HG03108 (cell line): ENCODE measurements around the gene HTR3D.
"Not testable (repeated sequence)": the region's sequence is repeated elsewhere in the genome, so short reads cannot be mapped to it uniquely, and the experiment has no call there.

Source experiments
- ATAC-seq: cut with Tn5 transposase; IDR thresholded peaks from one replicate; pipeline ENCODE4 v1.9.1; 2021; ENCODE audit warnings: moderate library complexity; ENCODE audit not compliant: unreplicated experiment

Gene HTR3D

DNA sequence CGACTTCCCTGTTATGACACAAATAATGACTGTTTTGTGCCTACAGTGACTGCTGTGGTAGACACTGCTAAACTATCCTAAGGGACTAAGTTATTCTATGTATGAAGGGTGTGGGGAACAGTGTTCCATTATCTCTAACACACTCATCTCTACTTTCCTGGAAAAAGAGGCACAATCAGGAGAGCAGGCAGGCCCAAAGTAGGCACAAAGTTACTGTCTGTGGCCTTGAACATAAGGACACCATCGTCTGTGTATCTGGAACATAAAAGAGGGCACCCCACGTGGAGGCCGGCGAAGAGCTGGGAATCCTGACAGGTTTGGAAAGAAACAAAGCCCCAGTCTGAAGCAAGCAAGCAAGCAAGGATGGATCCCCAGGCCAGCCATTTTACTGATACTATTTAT lies 15.4 kb upstream of the HTR3D start:
- ATAC-seq = no peak

DNA sequence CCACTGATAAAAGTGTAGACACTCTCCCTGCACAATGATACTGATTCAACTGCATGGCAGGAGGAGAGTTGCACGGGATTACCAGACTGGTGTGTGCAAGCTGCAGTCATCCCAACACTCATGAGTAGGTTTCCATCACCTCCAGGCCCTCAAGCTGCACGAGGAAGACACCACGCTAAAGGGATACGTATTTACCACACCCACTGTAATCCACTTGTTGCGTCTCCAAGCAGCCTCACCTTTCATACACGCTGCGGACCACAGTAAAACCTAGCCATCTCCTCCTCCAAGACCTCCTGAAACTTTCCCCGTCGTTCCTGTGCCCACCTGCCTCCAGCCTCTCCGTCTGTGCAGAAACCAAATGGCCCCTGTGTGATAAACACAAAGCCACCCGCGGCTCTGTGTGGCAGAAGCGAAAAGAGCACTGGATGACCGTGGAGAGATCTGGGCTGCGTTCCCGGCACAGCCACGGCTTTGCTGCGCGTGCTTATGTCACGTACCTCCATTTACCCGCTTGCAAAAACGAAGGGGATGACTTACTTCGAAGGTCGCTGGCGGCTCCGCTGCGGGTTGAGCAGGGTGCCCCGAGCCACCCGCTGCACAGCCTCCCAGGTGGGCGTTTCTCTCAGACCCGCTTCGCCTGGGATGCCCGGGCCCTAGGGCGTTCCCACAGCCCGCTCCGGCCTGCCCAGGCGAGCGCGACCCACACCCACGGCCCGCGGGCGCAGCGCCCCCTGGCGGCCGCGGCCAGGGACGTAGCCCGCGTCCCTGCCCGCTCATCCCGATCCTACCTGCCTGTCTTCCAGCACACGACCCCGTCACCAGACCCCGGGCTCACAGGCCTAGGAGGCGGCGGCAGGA lies 14.5 kb upstream of the HTR3D start:
- ATAC-seq = peak; percentile 48

GRCh38 chr3:184017672-184018423 lies 13.7 kb upstream of the HTR3D start, which contains the start of gene ABCC5:
ABCC5 (minus strand) TSS chr3:184017884; CDS start chr3:184014392, 3,492 bp downstream.
- peak; percentile 99 for ATAC-seq

DNA sequence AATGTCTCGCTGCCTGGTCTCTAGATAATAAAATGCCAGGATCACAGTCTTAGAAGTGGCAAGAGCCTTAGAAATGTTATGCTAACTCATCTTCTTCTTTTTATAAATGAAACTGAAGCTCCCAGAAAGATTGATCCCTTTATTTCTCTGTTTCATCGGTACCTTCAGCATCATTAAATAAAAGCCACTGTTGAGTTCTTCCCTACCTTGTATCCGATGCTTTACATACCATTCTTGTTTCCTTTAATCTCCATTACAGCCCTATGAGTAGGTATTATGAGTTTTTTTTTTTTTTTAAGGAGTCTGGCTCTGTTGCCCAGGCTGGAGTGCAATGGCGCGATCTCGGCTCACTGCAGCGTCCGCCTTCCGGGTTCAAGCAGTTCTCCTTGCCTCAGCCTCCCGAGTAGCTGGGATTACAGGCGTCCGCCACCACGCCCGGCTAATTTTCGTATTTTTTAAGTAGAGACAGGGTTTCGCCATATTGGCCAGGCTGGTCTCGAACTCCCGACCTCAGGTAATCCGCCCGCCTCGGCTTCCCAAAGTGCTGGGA lies 13.0 kb upstream of the HTR3D start:
- no peak for ATAC-seq

- ATAC-seq = no peak
Observed at GRCh38 chr3:184022323-184022722, 9.2 kb upstream of the HTR3D start.

GRCh38 chr3:184025256-184025655 lies 6.3 kb upstream of the HTR3D start:
- ATAC-seq = not testable (repeated sequence)

DNA sequence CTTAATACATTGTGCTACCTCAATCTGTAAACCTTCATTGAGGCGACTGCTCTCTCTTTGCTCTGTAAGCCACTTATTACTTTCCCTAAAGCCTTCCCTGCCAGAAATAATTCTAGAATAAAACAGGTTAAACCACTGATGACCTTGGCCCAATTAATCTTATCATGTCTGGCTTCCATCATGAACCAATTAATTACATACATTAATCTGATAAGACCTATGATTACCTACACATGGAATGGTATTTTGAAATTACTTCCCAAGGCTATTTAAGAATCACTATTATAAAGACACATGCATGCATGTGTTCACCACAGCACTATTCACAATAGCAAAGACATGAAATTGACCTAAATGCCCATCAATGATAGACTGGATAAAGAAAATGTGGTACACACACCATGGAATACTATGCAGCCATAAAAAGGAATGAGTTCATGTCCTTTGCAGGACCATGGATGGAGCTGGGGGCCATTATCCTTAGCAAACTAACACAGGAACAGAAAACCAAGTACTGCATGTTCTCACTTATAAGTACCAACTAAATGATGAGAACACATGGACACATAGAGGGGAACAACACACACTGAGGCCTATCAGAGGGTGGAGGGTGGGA lies 3.2 kb upstream of the HTR3D start:
- ATAC-seq = not testable (repeated sequence)

GRCh38 chr3:184029443-184029842 lies 2.1 kb upstream of the HTR3D start:
- no peak for ATAC-seq

GRCh38 chr3:184030536-184030935 lies 1.0 kb upstream of the HTR3D start:
- no peak for ATAC-seq

DNA sequence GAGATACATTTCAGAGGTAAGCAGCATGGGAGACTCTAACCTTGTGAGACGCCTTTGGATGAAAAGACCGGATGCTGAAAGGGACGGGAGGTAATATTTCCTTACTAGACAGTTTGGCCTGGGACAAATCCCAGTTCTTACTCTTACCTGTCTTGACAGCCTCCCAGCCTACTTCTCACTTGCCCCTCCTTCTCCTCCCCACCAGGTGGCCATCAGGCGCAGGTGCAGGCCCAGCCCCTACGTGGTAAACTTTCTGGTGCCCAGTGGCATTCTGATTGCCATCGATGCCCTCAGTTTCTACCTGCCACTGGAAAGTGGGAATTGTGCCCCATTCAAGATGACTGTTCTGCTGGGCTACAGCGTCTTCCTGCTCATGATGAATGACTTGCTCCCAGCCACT lies 6.3 kb downstream of the HTR3D start:
- no peak for ATAC-seq

- ATAC-seq = not testable (repeated sequence)
Observed at GRCh38 chr3:184038307-184038706, 6.8 kb downstream of the HTR3D start.

- no peak for ATAC-seq
Observed at GRCh38 chr3:184039414-184039813, 7.9 kb downstream of the HTR3D start.

GRCh38 chr3:184040010-184040409 lies 8.5 kb downstream of the HTR3D start:
- no peak for ATAC-seq

GRCh38 chr3:184042617-184043016 lies 11.1 kb downstream of the HTR3D start:
- ATAC-seq = no peak

GRCh38 chr3:184045995-184046394 lies 14.5 kb downstream of the HTR3D start:
- no peak for ATAC-seq

DNA sequence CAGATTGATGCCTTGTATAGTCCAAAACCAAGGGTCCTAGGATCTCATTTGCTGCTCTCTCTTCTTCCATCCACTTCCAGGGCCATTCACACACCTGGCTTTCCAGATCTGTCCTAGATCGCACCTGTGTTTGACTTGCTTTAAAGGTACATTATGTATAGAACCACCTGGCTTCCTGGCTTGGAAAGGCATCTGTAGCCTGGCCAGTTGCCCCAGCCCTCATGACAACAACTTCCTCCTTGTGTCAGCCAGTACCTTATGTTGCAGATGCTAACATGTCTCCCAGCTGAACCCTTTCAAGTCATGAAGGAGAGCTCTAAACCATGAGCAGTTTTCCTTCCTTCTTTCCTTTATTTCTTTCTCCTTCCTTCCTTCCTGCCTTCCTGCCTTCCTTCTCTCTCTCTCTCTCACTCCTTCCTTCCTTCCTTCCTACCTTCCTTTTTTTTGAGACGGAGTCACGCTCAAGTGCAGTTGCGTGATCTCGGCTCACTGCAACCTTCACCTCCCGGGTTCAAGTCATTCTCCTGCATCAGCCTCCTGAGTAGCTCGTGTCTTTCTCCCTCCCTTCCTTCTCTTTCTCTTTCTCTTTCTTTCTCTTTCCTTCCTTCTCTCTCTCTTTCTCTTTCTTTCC lies 18.8 kb downstream of the HTR3D start:
- no peak for ATAC-seq

DNA sequence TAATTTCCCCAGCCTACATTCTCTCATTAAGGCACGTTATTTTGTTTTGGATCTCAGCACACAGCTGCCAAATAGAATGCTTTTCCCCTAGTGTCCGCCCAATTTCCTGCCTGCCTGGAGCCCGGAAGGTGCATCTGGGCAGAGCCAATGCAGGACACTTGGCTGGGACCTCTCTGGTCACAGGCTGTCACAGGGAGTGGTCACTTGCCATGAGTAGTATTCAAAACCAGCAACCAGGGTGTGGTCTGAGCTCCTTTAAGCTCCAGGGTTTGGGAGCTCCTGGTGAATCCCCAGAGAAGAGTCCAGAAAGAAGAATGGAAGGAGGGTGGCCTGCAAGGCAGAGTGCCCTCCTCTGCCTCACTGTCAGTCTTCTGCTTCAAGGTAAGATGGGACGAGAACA lies 21.2 kb downstream of the HTR3D start, which contains the start of gene HTR3C:
TSS of gene HTR3C (plus strand) at position 281 of the 400 bp plus-strand sequence. CDS start at position 315, 34 bp downstream.
- ATAC-seq = no peak

DNA sequence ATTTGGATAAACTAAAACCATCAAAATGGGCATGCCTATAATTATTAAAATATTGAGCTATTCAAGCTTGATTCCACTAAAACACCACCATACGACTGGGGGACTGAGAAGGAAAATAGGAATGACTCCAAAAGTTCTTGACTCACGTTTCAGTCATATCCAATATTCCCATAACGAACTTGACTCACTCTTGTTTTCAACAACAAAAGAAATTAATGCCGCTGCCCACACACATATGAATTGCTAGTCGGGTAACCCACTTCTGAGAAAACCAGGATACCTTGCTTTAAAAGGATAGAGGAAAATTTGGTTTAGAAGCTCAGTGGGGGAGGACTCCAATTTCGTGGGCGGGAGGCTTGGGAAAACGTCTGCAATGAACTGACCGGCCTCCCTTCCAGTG lies 26.5 kb downstream of the HTR3D start:
- ATAC-seq = no peak

- no peak for ATAC-seq
Observed at GRCh38 chr3:184059424-184059823, 27.9 kb downstream of the HTR3D start.

DNA sequence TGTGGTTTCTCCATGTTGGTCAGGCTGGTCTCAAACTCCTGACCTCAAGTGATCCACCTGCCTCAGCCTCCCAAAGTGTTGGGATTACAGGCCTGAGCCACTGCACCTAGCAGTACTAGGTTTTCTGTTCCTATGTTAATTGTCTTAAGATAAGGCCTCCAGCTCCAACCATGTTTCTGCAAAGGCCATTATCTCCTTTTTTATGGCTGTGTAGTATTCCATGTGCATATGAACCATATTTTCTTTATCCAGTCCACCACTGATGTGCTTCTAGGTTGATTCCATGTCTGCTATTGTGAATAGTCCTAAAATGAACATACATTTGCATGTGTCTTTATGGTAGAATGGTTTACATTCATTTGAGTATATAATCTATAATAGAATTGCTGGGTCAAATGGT lies 31.1 kb downstream of the HTR3D start:
- no peak for ATAC-seq

DNA sequence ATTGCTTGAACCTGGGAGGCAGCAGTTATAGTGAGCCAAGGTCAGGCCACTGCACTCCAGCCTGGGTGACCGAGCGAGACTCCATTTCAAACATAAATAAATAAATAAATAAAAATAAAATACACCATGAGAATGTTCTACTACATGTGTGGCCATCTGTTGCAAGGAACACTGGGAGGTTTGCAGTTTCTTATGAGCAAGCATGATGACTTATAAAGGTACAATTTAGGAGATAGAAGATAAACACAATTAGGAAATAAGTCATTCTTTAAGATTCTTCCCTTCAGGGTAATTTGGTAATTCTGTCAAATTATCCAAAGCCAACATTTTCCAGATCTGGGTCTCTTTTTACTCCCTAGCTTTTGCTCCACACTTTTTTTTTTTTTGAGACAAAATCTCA lies 34.7 kb downstream of the HTR3D start:
- no peak for ATAC-seq
